TTC549 (cell line): ENCODE results near the gene PRKAR1B.

Experiments used
- FAIRE-seq: peaks from 2 replicates; lab custom pipeline; 2012; peaks lifted over from hg19 to GRCh38; lab: Jason Lieb, UNC

Gene PRKAR1B

DNA sequence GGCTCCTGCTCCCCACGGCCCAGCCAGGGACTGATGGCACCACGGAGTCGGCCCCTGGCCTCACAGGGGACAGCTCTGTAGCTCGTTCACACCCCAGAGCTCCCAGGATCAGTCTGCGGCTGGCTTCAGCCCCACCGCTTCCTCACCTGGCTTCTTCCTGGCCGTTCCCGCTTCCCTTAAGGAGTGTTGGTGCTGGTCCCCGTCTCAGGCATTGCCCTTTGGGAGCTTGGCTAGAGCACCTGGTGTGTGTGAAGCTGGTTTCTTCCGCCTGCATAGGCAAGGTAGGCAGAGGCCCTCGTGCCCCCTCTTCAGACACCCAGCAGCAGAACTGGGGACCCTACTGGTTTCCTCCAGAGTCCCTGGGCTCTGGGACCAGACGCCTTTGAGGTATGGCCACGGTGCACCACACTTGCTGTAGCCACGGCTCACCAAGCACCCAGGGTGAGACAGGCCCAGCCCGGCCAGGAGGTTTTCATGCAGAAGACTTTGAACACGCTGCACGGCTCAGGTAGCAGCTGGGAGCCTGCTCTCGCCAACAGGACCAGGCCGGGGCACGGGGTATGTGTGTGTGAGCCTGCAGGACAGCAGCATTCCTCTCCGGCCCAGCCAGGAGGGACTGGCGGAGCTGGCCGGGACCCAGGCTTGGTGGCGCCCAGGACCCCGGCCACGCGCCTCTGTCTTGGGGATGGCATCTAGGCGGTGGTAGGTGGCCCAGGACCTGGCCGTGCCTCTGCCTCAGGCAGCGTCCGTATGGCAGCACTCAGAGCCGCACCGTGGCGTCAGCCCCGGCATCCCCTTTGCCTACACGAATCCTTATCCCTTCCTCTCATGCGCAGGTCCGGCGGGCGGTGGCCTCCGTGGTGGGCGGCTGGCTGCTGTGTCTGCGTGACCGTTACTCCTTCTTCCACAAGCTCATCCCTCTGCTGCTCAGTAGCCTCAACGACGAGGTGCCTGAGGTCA is 13.2 kb upstream of the PRKAR1B start:
- no peak for FAIRE-seq

DNA sequence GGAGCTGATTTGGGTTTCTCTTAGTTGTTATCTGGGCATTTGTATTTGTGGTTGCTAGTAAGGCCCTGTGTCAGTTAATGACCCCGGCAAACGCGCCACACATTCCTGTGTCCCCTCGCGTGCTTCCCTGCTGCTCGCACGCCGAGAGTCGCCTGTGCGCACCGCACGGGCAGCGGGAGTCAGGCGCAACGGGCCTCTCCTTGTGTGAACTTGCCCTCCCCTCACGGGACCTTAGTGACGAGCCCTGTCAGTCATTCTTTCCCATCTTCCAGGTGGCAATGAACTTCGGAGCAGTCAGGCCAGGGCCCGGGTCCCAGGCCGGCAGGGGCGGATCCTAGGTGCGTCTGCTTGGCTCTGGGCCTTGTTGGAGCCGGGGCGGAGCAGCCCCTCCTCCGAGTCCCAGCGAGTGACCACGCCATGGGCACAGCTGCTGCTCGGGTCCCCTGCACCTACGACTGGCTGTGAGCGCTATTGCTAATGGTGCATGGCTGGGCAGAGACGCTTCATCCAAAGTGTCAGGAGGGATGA is 12.4 kb upstream of the PRKAR1B start:
- no peak for FAIRE-seq

DNA sequence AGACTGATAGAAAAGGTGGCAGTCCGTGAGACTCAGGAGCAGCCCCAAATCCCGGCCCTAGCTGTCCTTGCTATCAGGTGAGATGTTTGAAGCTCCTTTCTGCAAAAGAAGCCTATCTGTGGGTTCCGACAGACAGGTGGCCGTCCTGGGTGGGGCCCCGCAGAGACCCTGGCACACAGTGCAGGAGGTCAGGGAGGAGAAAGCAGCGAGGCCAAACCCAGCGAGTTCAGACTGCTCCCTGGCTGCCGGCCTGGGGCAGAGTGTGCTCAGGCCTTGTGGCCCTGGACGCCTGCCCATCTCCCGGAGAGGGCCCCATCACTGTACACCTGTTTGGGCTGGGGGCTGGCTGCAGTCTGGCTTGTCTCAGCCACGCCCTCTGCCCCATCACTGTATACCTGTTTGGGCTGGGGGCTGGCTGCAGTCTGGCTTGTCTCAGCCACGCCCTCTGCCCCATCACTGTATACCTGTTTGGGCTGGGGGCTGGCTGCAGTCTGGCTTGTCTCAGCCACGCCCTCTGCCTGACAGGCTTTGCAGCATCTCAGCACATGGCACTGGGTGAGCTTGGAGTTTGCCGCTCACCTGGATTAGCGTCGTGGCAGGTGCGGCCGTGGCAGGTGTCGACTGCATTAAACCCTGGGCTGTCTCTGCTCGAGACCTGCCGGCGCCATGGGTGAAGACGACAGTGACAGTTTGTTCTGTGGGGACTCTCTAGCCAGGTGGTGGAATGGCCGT is 11.8 kb upstream of the PRKAR1B start:
- FAIRE-seq = no peak

DNA sequence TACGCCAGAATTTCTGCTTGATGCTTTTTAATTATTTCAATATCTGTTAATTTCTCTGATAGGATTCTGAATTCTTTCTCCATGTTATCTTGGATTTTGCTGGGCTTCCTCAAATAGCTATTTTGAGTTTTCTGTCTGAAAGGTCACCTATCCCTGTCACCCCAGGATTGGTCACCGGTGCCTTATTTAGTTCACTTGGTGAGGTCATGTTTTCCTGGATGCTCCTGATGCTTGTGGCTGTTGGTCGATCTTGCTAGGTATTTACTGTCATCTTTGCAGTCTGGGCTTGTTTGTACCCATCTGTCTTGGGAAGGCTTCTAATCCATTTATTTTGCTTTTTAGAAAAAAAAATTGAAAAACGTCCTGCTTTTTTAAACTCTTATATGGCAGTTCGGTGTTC is 11.2 kb upstream of the PRKAR1B start:
- FAIRE-seq = no peak

DNA sequence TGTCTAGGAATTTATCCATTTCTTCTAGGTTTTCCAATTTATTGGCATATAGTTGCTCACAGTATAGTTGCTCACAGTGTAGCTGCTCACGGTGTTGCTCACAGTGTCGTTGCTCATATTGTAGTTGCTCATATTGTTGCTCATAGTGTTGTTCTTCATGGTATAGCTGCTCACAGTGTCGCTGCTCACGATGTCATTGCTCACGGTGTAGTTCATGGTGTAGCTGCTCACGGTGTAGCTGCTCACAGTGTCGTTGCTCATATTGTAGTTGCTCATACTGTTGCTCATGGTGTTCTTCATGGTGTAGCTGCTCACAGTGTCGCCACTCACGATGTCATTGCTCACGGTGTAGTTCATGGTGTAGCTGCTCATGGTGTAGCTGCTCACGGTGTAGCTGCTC is 7.7 kb upstream of the PRKAR1B start:
- no peak for FAIRE-seq

DNA sequence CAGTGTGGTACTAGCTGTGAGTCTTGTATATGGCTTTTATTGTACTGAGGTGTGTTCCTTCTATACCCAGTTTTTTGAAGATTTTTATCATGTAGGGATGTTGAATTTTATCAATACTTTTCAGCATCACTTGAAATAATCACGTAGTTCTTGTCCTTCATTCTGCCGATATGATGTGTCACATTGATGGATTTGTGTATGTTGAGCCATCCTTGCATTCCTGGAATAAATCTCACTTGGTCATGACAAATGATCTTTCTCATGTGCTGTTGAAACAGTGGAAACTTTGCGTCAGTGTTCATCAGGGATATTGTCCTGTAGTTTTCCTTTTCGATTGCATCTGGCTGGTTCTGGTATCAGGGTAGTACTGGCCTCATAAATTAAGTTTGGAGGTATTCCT is 7.1 kb upstream of the PRKAR1B start:
- no peak for FAIRE-seq

DNA sequence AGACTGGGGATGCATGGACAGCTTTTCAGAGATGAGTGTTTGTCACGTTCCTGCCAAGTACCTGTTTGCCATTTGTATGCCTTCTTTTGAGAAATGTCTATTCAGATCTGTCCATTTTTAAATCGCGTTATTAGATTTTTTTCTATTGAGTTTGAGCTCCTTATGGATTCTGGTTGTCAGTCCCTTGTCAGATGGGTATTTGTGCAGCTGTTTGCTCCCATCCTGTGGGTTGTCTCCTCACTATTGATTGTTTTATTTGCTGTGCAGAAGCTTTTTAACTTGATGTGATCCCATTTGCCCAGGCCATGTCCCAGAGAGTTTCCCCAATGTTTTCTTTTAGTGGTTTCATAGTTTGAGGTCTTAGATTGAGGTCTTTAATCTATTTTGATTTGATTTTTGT is 5.5 kb upstream of the PRKAR1B start:
- no peak for FAIRE-seq

DNA sequence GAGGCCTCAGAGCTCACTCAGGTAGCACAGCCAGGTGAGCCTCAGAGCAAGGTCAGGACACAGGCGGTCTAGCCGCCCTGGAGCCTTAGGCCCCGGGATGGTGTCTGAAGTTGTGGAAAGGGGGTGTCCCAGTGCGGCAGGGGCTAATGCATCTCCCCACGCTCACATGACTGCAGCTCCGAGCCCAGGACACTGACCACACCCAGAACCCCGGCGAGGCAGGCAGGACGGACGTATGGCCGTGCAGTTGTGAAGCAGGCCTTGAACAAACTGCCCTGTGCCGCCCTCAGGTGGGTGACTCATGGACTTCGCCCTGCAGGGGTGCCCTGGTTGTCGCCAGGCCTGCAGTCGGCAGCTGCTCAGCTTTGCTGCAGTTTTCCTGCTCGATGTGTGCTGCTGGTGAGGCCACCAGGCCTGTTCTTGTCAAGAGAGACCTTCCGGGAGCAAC is 5.0 kb upstream of the PRKAR1B start:
- no peak for FAIRE-seq

DNA sequence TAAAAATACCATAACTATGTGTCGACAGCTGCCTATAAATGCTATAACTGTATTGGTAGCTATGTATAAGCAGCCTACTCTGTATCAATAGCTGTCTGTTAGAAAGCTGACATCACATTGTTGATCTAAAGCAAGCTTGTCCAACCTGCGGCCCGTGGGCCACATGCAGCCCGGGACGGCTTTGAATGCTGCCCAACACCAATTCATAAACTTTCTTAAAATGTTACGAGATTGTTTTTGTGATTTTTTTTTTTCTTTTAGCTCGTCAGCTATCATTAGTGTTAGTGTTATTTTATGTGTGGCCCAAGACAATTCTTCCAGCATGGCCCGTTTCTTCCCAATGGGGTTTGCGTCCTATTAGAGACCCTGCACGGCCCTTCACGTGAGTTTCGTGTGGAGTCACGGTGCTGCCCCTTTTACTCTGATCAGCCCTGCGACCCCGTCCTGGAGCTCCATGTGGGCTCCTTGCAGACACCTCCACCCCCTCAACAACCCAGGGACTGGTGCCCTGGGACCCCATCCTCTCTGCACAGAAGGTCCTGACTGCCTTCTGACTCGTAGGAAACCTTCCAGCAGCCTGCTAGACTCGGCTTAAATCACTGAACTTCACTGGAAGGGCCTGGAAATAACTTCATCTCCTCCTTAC is 4.5 kb upstream of the PRKAR1B start:
- FAIRE-seq = no peak

DNA sequence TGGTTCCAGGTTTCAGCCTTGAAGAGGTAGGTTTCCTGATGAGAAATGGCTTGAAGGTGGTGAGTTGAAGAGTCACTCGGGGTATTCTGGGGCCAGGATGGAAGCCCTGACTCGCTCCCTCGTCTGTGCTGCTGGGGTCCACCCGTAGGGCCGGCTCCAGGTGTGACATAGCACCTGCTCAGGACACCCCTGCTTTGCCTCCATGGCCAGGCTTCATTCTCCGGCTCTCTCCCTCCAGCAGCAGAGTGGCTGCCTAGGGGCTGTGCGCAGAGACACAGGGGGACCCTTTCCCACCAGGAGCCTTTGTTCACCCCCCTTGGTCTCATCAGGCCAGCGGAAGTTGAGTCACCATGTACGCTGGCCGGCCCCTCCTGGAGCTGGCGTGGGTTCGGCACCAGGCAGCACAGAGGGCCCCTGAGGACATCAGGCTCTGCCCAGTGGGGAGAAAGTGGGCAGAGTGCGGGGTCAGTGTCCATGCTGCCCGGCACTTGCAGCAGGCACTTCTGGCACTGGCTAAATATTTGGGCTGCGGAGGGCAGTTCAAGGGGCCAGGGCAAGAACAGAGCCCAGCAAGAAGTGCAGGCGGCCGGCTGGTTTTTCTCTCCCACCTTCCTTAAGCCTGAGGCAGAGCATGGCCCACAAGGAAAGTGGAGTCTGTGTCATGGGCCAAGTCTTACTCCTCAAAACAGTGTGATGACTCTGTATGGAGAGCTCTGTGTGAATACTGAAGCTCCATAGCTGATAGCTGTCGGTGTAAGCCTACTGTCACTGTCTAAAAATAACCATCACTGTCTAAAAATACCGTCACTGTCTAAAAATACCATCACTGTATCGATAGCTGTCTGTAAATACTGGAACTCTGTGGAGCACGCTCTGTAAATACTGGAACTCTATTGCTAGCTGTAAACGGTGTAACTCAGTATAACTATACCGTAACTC is 3.7 kb upstream of the PRKAR1B start:
- no peak for FAIRE-seq

DNA sequence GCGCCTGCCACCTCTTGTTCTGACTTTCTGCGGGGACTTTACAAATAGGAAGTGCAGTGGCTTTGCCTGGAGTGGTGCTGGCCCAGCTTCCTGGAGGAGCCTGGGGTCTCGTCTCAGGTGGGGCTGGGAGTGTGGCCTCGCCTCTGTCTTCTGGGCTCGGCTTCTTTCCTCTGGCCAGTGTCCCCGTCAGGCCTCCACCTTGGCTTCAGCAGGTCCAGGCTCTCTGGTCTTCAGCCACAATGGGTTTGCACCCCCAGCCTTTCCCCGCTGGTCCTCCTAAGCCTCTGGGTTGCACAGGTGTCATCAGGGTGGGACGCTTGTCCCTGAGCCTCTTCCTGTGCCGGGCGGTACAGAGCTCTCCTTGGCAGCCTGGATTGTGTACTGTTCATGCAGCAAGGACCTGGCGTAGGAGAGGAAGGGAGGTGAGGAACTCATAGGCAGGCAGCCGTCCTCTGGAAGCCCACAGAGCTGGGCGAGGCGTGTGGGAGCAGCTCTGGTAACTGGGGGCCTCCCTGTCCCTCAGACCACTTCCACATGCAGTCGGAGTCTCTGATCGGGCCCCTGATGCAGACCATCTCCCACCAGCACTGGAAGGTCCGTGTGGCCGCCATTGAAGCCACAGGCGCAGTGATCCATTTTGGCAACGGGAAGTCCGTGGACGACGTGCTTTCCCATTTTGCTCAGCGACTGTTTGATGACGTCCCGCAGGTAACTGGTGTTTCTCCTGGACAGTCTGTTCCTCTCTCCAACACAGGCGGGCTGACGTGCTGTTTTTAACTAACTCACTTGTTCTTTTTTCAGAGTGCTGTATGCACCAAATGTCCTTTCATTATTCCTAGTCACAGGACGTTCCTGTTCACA is 2.3 kb upstream of the PRKAR1B start:
- no peak for FAIRE-seq

DNA sequence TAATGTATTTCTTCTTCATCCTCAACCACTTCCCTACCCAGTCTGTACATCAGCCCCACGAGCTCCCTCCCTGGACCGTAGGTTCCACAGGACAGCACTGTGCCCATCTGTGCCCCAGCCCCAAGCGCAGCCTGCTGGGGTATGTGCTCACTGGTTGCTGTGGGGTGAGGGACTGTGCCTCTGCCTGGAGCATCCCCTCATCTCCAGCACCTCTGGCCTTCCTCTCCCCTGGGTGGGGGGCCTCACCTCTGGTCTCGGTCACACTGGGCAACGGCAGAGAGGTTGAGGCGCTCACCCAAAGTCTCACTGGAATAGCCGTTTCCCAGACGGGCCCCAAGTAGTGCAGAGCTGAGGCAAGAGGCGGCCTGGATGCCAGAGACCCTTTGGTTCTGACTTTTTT is 1.5 kb upstream of the PRKAR1B start:
- FAIRE-seq = no peak

DNA sequence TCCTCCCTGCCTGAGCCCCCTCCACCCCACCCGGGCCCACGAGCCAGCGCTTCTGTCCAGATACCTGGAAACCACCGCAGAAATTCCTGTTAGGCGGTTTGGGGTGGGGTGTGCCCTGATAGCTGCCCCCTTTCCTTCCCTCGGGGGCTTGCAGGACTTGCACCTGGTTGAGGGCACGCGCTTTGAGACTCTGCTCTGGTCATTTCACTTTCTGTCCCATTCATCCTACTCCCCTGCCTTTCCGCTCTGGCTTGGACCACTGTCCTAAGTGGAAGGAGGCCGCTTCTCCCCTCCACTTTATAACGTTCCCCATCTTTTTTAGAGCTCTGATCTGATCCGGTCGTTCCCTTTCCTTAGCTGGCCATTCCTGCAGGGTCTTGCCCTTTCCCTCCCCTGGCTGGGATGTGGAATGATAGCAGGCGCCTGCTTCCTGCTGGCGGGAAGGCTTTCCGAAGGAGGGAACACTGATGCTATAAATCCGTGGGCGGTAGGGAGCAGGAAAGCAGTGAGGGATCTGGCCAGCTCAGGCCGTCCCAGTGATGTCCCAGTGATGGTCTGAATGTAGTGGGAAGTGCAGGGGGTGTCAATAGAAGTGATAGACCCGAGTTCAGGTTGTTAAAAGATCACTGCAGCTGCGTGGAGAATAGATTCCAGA is 852 bp upstream of the PRKAR1B start:
- FAIRE-seq = no peak

DNA sequence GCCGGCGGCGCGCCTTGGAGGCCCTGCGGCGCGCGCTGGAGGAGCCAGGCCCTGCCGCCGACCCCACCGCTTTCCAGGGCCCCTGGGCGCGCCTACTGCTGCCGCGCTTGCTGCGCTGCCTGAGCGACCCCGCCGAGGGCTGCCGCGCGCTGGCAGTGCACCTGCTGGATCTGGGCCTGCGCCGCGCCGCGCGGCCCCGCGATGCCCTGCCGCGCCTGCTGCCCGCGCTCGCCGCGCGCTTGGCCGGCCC is 302 bp downstream of the PRKAR1B start:
- no peak for FAIRE-seq

DNA sequence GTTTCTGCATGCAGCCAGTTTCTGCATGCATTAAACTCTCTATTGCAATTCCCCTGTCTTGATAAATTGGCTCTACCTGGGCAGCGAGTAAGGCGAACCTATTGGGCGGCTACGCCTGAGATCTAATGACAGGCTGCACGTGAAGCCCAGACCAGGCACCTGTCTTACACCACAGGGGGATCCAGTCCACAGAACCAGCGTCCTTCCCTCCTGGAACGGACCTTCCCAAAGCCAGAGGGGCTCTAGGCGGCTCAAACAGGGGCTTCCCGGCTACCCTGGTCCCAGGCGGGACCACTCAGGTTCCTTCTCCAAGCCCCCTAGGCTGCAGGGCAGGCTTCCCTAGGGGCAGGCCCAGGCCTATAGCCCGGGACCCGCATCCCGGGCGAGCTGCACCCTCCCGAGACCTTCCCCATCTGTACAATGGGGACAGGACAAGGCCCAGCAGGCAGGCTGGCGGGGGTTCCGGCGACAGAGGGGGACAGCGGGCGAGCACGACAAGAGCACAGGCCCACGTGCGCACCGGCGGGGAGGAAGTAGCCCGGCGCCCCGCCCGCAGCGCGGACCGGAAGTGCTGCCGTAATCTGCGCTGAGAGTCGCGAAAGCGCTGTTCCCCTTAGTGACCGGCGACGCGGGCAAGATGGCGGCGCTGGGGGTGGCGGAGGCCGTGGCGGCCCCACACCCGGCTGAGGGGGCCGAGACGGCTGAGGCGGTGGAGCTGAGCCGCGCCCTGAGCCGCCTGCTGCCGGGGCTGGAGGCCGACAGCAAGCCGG is 812 bp downstream of the PRKAR1B start, which contains the start of gene DNAAF5:
DNAAF5 (plus strand) TSS at position 616 of the 770 bp plus-strand sequence; CDS start at position 638, 22 bp downstream.
- FAIRE-seq = no peak

DNA sequence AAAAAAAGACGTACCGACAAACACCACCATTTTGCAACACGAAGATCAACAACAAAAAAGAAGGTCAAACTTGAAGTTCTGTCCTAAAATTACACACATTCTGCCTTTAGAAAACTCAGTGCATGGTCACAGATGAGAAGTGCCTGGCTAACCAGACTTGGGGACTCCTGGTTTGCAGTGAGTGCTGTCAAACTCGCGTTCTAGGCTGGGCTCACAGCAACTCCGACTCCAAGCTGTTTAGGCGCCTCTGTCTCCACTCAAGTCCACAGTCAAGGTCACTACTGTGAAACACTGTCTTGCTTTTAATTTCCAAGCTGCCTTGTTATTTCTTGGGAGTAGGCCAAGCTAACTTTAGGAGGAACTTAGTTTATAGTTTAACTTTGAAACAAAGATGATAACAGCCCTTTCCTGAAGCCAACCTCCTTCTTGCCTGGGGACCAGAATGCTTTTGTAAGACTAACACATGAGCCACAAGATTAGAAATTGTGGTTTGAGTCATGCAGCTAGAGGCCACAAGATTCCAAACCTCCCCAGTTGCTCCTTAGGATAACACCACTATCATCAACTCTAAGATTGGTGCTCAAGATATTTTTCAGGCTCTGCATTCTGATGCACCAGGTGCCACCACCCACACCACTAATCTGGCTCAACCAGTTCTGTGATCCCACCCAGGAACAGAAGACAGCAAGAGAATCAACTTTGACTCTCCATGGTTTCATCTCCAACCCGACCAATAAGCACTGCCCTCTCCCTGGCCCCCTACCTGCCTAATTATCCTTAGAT is 1.7 kb downstream of the PRKAR1B start:
- FAIRE-seq = no peak

DNA sequence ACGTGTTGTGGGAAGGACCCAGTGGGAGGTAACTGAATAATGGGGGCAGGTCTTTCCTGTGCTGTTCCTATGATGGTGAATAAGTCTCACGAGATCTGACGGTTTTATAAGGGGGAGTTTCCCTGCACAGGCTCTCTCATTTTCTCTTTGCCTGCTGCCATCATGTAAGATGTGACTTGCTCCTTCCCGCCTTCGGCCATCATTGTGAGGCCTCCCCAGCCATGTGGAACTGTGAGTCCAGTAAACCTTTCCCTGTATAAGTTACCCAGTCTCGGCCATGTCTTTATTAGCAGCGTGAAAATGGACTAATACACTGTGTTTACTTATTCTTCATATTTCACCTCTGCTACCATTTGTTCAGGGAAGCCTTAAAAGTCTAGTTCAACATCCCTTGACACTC is 2.8 kb downstream of the PRKAR1B start:
- no peak for FAIRE-seq

DNA sequence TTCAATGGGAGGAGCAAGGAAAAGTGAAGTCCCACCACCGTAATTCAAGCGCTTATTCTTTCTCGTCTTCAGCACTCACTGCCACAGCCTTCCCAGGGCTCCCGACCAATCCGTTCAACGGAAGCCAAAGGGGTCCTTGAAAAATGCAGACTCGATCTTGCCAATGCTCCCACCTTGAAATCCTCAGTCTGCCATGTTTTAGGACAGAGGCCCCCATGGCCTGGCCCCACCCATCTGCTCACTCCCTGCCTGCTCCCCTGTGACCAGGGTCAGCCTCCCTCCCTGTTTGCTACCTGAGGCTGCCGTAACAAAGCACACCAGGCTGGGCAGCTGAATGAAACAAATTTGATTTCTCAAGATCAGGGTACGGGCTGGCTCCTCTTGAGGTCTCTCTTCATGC is 3.5 kb downstream of the PRKAR1B start:
- FAIRE-seq = no peak
